Endothelial cell of umbilical vein (primary cell): ENCODE data around the gene XPO6.

ENCODE experiments used
- CTCF ChIP-seq, 2 donors: IDR thresholded peaks; 1 replicate in 1 of 2; 2 replicates in 1 of 2; pipeline ENCODE4 v1.5.1; 2011; ENCODE audit warnings: low read length in 2 of 2, mild to moderate bottlenecking in 2 of 2, moderate library complexity in 2 of 2, control low read depth in 1 of 2, inconsistent platforms in 1 of 2, low read depth in 1 of 2; ENCODE audit not compliant: insufficient read depth in 1 of 2; ENCODE audit errors: extremely low read depth in 1 of 2
- EZH2 ChIP-seq: IDR thresholded peaks from 2 replicates; pipeline ENCODE4 v1.6.1; 2012; ENCODE audit warnings: borderline replicate concordance, low read depth, mild to moderate bottlenecking, moderate library complexity, low read length, inconsistent platforms; ENCODE audit not compliant: severe bottlenecking
- MYC ChIP-seq: IDR thresholded peaks from one replicate; pipeline ENCODE4 v1.6.1; 2011; ENCODE audit warnings: mild to moderate bottlenecking, low read depth, low read length
- POLR2A ChIP-seq: IDR thresholded peaks from 2 replicates; pipeline ENCODE4 v1.6.1; 2012; ENCODE audit warnings: low read depth, mild to moderate bottlenecking, control low read depth, low read length
- TF ChIP-seq, protein P1 (sequence below): IDR thresholded peaks from 2 replicates; pipeline ENCODE4 v1.6.1; 2011; ENCODE audit not compliant: insufficient read depth, insufficient read length

GRCh38 chr16:28192806-28193529, 18.8 kb downstream of the XPO6 start:
- TF ChIP-seq CTCF (IDR thresholded peaks at IDR 0.05; ENCODE audit: extremely low read depth in 1 of 2, insufficient read depth in 1 of 2, low read depth in 1 of 2, low read length in 2 of 2) (no peak), POLR2A (no peak), EZH2 (no peak), MYC (no peak)
- TF ChIP-seq, protein P1, sequence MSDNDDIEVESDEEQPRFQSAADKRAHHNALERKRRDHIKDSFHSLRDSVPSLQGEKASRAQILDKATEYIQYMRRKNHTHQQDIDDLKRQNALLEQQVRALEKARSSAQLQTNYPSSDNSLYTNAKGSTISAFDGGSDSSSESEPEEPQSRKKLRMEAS: no peak
